Gastrocnemius medialis (tissue), 4 donors: ENCODE results near the gene APC. TPM values are rescaled to one million over a fixed set of nuclear protein-coding genes. Genes with fewer than 3 reads are reported as not detected.

Experiments used
- ATAC-seq, 2 donors: fragments of 150-250 bp; one replicate each; pipeline ENCODE4 v1.9.1; 2016
- DNase-seq, 2 donors: peaks; one replicate each; pipeline ENCODE4 v3.0.0-alpha.2; 2019
- H3K27ac ChIP-seq, 4 donors: fragments of 200-600 bp; sonication (generic); 1 replicate in 1 of 4; 2 replicates in 3 of 4; pipeline ENCODE4 v1.5.1; 2016 to 2018; ENCODE audit warnings: mild to moderate bottlenecking in 2 of 4, moderate library complexity in 1 of 4
- H3K27me3 ChIP-seq, 3 donors: fragments of 200-600 bp; sonication (generic) in 2 of 3; 1 replicate in 1 of 3; 2 replicates in 2 of 3; pipeline versions ENCODE4 v1.5.1 to v1.6.0; 2016 to 2019; ENCODE audit warnings: mild to moderate bottlenecking in 1 of 3, moderate library complexity in 1 of 3
- H3K36me3 ChIP-seq, 2 donors: fragments of 200-600 bp; sonication (generic) in 1 of 2; one replicate each; pipeline ENCODE4 v1.5.1; 2017 to 2018
- H3K4me1 ChIP-seq, 2 donors: fragments of 200-600 bp; sonication (generic) in 1 of 2; one replicate each; pipeline ENCODE4 v1.5.1; 2016 to 2017; ENCODE audit warnings: mild to moderate bottlenecking in 2 of 2
- H3K4me3 ChIP-seq, 4 donors: fragments of 200-600 bp; sonication (generic) in 3 of 4; 1 replicate in 1 of 4; 2 replicates in 3 of 4; pipeline ENCODE4 v1.5.1; 2016 to 2019; ENCODE audit warnings: mild to moderate bottlenecking in 2 of 4
- H3K9me3 ChIP-seq, 3 donors: fragments of 200-600 bp; sonication (generic) in 2 of 3; 1 replicate in 1 of 3; 2 replicates in 2 of 3; pipeline ENCODE4 v1.5.1; 2016 to 2019
- CTCF ChIP-seq, 5 experiments: fragments of 450-650 bp in 3 of 5; fragments of 200-600 bp in 2 of 5; sonication (generic) in 2 of 5; IDR thresholded peaks in 4 of 5; conservative IDR thresholded peaks in 1 of 5; 1 replicate in 4 of 5; 2 replicates in 1 of 5; pipeline ENCODE4 v1.5.1; 2016 to 2019; ENCODE audit warnings: antibody characterized with exemption in 5 of 5, mild to moderate bottlenecking in 3 of 5, moderate library complexity in 3 of 5
- POLR2A ChIP-seq, 2 donors: fragments of 450-650 bp; IDR thresholded peaks; one replicate each; pipeline ENCODE4 v1.6.1; 2017; ENCODE audit warnings: antibody characterized with exemption in 2 of 2, mild to moderate bottlenecking in 2 of 2, moderate library complexity in 2 of 2
- in situ Hi-C, 4 donors: fragments of 200-750 bp; cut with MboI; loops; one replicate each; pipeline versions ENCODE4 v1.15.0 to v1.8.0; 2017; ENCODE audit warnings: low sequenced_read_pairs in 4 of 4
- intact Hi-C: fragments of 100-400 bp; cut with DNase I; formaldehyde crosslinking; loops from one replicate; pipeline ENCODE4 v1.15.1; 2023; ENCODE audit warnings: low total_unique reads
- total RNA-seq, 4 donors: library from RNA; depleted of rRNA; stranded (reverse); fragments of >200 nt; gene quantifications; one replicate each; pipeline versions ENCODE4 v1.1.0 to v1.2.3, GENCODE V29; 2016

The APC gene
- total RNA-seq, 4 donors from 2014 or later = 50.1 to 102 (median 60.4) TPM

- in situ Hi-C loops (loop anchor here in 1 of 4 donors (10.0 kb wide), 1 partner anchor 48 kb away; no protein-coding TSS in a partner anchor), intact Hi-C loops (loop anchor here (10.0 kb wide), 1 partner anchor 648 kb away; the partner anchor contains the start of gene YTHDC2)
- H3K4me3 ChIP-seq = no peak overlapping the region
- ATAC-seq = no peak
- no peaks in the 10 kb centered on the region for H3K9me3 ChIP-seq
- TF ChIP-seq POLR2A (IDR thresholded peaks at IDR 0.05) (no peak), CTCF (IDR thresholded peaks at IDR 0.05 in 4 of 5, conservative IDR thresholded peaks at IDR 0.05 in 1 of 5) (no peak)
- H3K27me3 ChIP-seq = no peaks in the 10 kb centered on the region
- H3K36me3 ChIP-seq = peaks cover 0 to 66% of the 10 kb centered on the region in 2 donors
- DNase-seq = no peak
- H3K27ac ChIP-seq = no peak overlapping the region
- H3K4me1 ChIP-seq = peaks cover 17 to 20% of the 10 kb centered on the region in 2 donors
These were observed 129.1 kb downstream of the APC start for GRCh38 chr5:112866739-112867138.

- ATAC-seq (no peak), DNase-seq (no peak)
- peaks cover 11 to 13% of the 10 kb centered on the region in 2 donors for H3K4me1 ChIP-seq
- H3K36me3 ChIP-seq = peaks cover 0 to 66% of the 10 kb centered on the region in 2 donors
- no peak for TF ChIP-seq CTCF (IDR thresholded peaks at IDR 0.05 in 4 of 5, conservative IDR thresholded peaks at IDR 0.05 in 1 of 5)
- TF ChIP-seq POLR2A (IDR thresholded peaks at IDR 0.05) = no peak
- H3K27ac ChIP-seq = no peak overlapping the region
- in situ Hi-C loops = loop anchor here in 1 of 4 donors (10.0 kb wide), 1 partner anchor 47 kb away; no protein-coding TSS in a partner anchor
- no peaks in the 10 kb centered on the region for H3K27me3 ChIP-seq
- intact Hi-C loops = loop anchor here (10.0 kb wide), 1 partner anchor 647 kb away; the partner anchor contains the start of gene YTHDC2
- H3K9me3 ChIP-seq = no peaks in the 10 kb centered on the region
- H3K4me3 ChIP-seq = no peak overlapping the region
These were observed 129.7 kb downstream of the APC start for GRCh38 chr5:112867411-112867810.

- no peaks in the 10 kb centered on the region for H3K9me3 ChIP-seq
- no peak overlapping the region for H3K27ac ChIP-seq
- H3K4me3 ChIP-seq = no peak overlapping the region
- H3K4me1 ChIP-seq = no peaks in the 10 kb centered on the region
- TF ChIP-seq CTCF (IDR thresholded peaks at IDR 0.05 in 4 of 5, conservative IDR thresholded peaks at IDR 0.05 in 1 of 5) (no peak), POLR2A (IDR thresholded peaks at IDR 0.05) (no peak)
- in situ Hi-C loops = loop anchor here in 1 of 4 donors (10.0 kb wide), 1 partner anchor 45 kb away; no protein-coding TSS in a partner anchor
- ATAC-seq (no peak), DNase-seq (no peak)
- intact Hi-C loops = loop anchor here (10.0 kb wide), 1 partner anchor 645 kb away; the partner anchor contains the start of gene YTHDC2
- H3K27me3 ChIP-seq = no peaks in the 10 kb centered on the region
- peaks cover 0 to 51% of the 10 kb centered on the region in 2 donors for H3K36me3 ChIP-seq
These were observed 132.3 kb downstream of the APC start for GRCh38 chr5:112869948-112870347.

GRCh38 chr5:112870966-112871365 lies 133.3 kb downstream of the APC start:
- no peak for TF ChIP-seq POLR2A (IDR thresholded peaks at IDR 0.05)
- no peak for TF ChIP-seq CTCF (IDR thresholded peaks at IDR 0.05 in 4 of 5, conservative IDR thresholded peaks at IDR 0.05 in 1 of 5)
- DNase-seq (no peak), ATAC-seq (no peak)
- in situ Hi-C loops = no loop called here
- H3K9me3 ChIP-seq = no peaks in the 10 kb centered on the region
- no peak overlapping the region for H3K4me3 ChIP-seq
- no peaks in the 10 kb centered on the region for H3K4me1 ChIP-seq
- no peaks in the 10 kb centered on the region for H3K27me3 ChIP-seq
- H3K27ac ChIP-seq = no peak overlapping the region
- intact Hi-C loops = no loop called here
- peaks cover 0 to 52% of the 10 kb centered on the region in 2 donors for H3K36me3 ChIP-seq
